CD8-positive, alpha-beta memory T cell (primary cell): ENCODE results near the gene APOA4. TPM values are rescaled to one million over a fixed set of nuclear protein-coding genes. Genes with fewer than 3 reads are reported as not detected.

Experiments used
- CTCF ChIA-PET: fragments of 350-600 bp; sonication (Branson Sonifier 250); formaldehyde crosslinking; loops from one replicate; lab custom pipeline; 2021; ENCODE audit warnings: antibody characterized with exemption; lab: Charles Lee
- POLR2A ChIA-PET: fragments of 350-600 bp; sonication (Branson Sonifier 250); formaldehyde crosslinking; loops from one replicate; lab custom pipeline; 2021; ENCODE audit warnings: antibody characterized with exemption; lab: Charles Lee
- DNase-seq, 5 donors: peaks; one replicate each; pipeline versions ENCODE4 v3.0.0 to v3.0.0-alpha.2; 2020 to 2022; ENCODE audit warnings: mixed read lengths in 1 of 5
- H3K27ac ChIP-seq: one replicate; pipeline ENCODE4 v1.7.0; 2013; ENCODE audit warnings: low read depth, mild to moderate bottlenecking, low read length, moderate library complexity
- H3K27me3 ChIP-seq: 2 replicates; pipeline ENCODE4 v1.7.0; 2013; ENCODE audit warnings: low read length, mild to moderate bottlenecking; ENCODE audit not compliant: insufficient read depth, poor library complexity, severe bottlenecking
- H3K36me3 ChIP-seq: 2 replicates; pipeline ENCODE4 v1.7.0; 2013; ENCODE audit warnings: mild to moderate bottlenecking, low read length, moderate library complexity; ENCODE audit not compliant: insufficient read depth
- H3K4me1 ChIP-seq: 2 replicates; pipeline ENCODE4 v1.7.0; 2013; ENCODE audit warnings: mild to moderate bottlenecking, low read length, moderate library complexity; ENCODE audit not compliant: insufficient read depth
- H3K4me3 ChIP-seq: 2 replicates; pipeline ENCODE4 v1.7.0; 2013; ENCODE audit warnings: mild to moderate bottlenecking, low read length
- H3K9me3 ChIP-seq: 2 replicates; pipeline ENCODE4 v1.7.0; 2013; ENCODE audit warnings: mild to moderate bottlenecking, low read length
- H3K27ac Mint-ChIP-seq, 8 donors: one replicate each; pipeline ENCODE4 v1.8.0; 2020 to 2021; ENCODE audit warnings: mixed read lengths in 8 of 8, mild to moderate bottlenecking in 6 of 8, inconsistent platforms in 3 of 8, moderate library complexity in 3 of 8
- H3K27me3 Mint-ChIP-seq, 2 donors: one replicate each; pipeline ENCODE4 v1.8.0; 2020 to 2021; ENCODE audit warnings: mixed read lengths in 2 of 2, mild to moderate bottlenecking in 1 of 2, moderate library complexity in 1 of 2
- H3K36me3 Mint-ChIP-seq, 3 donors: one replicate each; pipeline ENCODE4 v1.8.0; 2020 to 2021; ENCODE audit warnings: mixed read lengths in 3 of 3, inconsistent platforms in 1 of 3, mild to moderate bottlenecking in 1 of 3
- H3K4me1 Mint-ChIP-seq, 3 donors: one replicate each; pipeline ENCODE4 v1.8.0; 2020 to 2021; ENCODE audit warnings: mixed read lengths in 3 of 3, inconsistent platforms in 1 of 3, mild to moderate bottlenecking in 1 of 3
- H3K4me3 Mint-ChIP-seq, 7 donors: one replicate each; pipeline ENCODE4 v1.8.0; 2020 to 2021; ENCODE audit warnings: mixed read lengths in 7 of 7, mild to moderate bottlenecking in 6 of 7, moderate library complexity in 4 of 7, inconsistent platforms in 2 of 7
- H3K9me3 Mint-ChIP-seq, 5 donors: one replicate each; pipeline ENCODE4 v1.8.0; 2020 to 2022; ENCODE audit warnings: mixed read lengths in 5 of 5, mild to moderate bottlenecking in 3 of 5, moderate library complexity in 2 of 5, inconsistent platforms in 1 of 5
- polyA plus RNA-seq: library from polyadenylated mRNA; unstranded; fragments of 300-500 nt; fragmentation: Illumina TruSeq; gene quantifications from one replicate; pipeline ENCODE4 v1.2.3, GENCODE V29; 2021
- total RNA-seq, 2 experiments: library from RNA; stranded (reverse); gene quantifications; one replicate each; pipeline ENCODE4 v1.2.3, GENCODE V29; 2021

APOA4 gene
- total and polyA plus RNA-seq, 3 experiments from 2014 or later = not detected

GRCh38 chr11:116794851-116795250 lies 28.3 kb downstream of the APOA4 start:
- Mint-ChIP-seq H3K27ac (peak overlapping the region in 1 of 8 donors; percentile 48), H3K4me1 (peaks cover 7 to 9% (median 7%) of the 10 kb centered on the region in 3 donors), H3K36me3 (no peaks in the 10 kb centered on the region), H3K27me3 (peaks cover 1 to 12% of the 10 kb centered on the region in 2 donors), H3K9me3 (no peaks in the 10 kb centered on the region), H3K4me3 (no peak overlapping the region)
- no peaks in the 10 kb centered on the region for H3K36me3 ChIP-seq
- H3K27me3 ChIP-seq = no peaks in the 10 kb centered on the region
- no peak overlapping the region for H3K27ac ChIP-seq
- H3K9me3 ChIP-seq = no peaks in the 10 kb centered on the region
- peaks cover 9% of the 10 kb centered on the region for H3K4me1 ChIP-seq
- no peak for DNase-seq
- ChIA-PET POLR2A (interaction anchor here (2.4 kb wide), 1 partner anchor 41 kb away, joined by 7 read pairs; no protein-coding TSS in a partner anchor), CTCF (interaction anchor here (1.8 kb wide), 1 partner anchor 85 kb away, joined by 4 read pairs; no protein-coding TSS in a partner anchor)
- no peak overlapping the region for H3K4me3 ChIP-seq

- H3K9me3 ChIP-seq = no peaks in the 10 kb centered on the region
- Mint-ChIP-seq H3K27ac (no peak overlapping the region), H3K4me1 (peaks cover 8 to 15% (median 11%) of the 10 kb centered on the region in 3 donors), H3K27me3 (peaks cover 1% of the 10 kb centered on the region in 2 donors), H3K36me3 (no peaks in the 10 kb centered on the region), H3K4me3 (no peak overlapping the region), H3K9me3 (no peaks in the 10 kb centered on the region)
- H3K4me3 ChIP-seq = no peak overlapping the region
- no peaks in the 10 kb centered on the region for H3K27me3 ChIP-seq
- H3K36me3 ChIP-seq = no peaks in the 10 kb centered on the region
- DNase-seq = no peak
- POLR2A ChIA-PET = interaction anchor here (2.4 kb wide), 1 partner anchor 42 kb away, joined by 7 read pairs; no protein-coding TSS in a partner anchor
- no peak overlapping the region for H3K27ac ChIP-seq
- CTCF ChIA-PET = interaction anchor here (1.1 to 8.4 kb wide), 4 partner anchors 41 to 314 kb away, joined by 3 to 99 read pairs (median 6); no protein-coding TSS in a partner anchor
- H3K4me1 ChIP-seq = peaks cover 9% of the 10 kb centered on the region
Observed at GRCh38 chr11:116793772-116794097, 29.4 kb downstream of the APOA4 start.

GRCh38 chr11:116792869-116793771 lies 30.0 kb downstream of the APOA4 start:
- POLR2A ChIA-PET = interaction anchor here (2.4 kb wide), 1 partner anchor 43 kb away, joined by 7 read pairs; no protein-coding TSS in a partner anchor
- Histone ChIP-seq H3K4me3 (no peak overlapping the region), H3K9me3 (no peaks in the 10 kb centered on the region), H3K36me3 (no peaks in the 10 kb centered on the region), H3K4me1 (peaks cover 15% of the 10 kb centered on the region), H3K27ac (no peak overlapping the region), H3K27me3 (no peaks in the 10 kb centered on the region)
- CTCF ChIA-PET = interaction anchor here (1.1 to 8.4 kb wide), 8 partner anchors 40 to 314 kb away, joined by 3 to 101 read pairs (median 6); partner anchors contain the start of genes APOA1 and APOC3
- Mint-ChIP-seq H3K27me3 (peaks cover 0 to 1% of the 10 kb centered on the region in 2 donors), H3K36me3 (no peaks in the 10 kb centered on the region), H3K4me1 (peaks cover 14 to 22% (median 16%) of the 10 kb centered on the region in 3 donors), H3K9me3 (no peaks in the 10 kb centered on the region), H3K4me3 (peak overlapping the region in 1 of 7 donors; percentile 5), H3K27ac (peak overlapping the region in 2 of 8 donors; percentile 4 to 48)
- DNase-seq = no peak

- Mint-ChIP-seq H3K4me3 (no peak overlapping the region), H3K4me1 (peaks cover 16 to 27% (median 20%) of the 10 kb centered on the region in 3 donors), H3K9me3 (no peaks in the 10 kb centered on the region), H3K27ac (peak overlapping the region in 2 of 8 donors; percentile 11 to 50), H3K36me3 (peaks cover 0 to 5% (median 0%) of the 10 kb centered on the region in 3 donors), H3K27me3 (peaks cover 0 to 1% of the 10 kb centered on the region in 2 donors)
- no peaks in the 10 kb centered on the region for H3K27me3 ChIP-seq
- CTCF ChIA-PET = interaction anchor here (1.1 to 8.4 kb wide), 12 partner anchors 7 to 437 kb away, joined by 4 to 101 read pairs (median 8); partner anchors contain the start of genes APOA1, APOC3, BUD13 and SIK3
- no peak for DNase-seq
- H3K36me3 ChIP-seq = no peaks in the 10 kb centered on the region
- H3K27ac ChIP-seq = no peak overlapping the region
- H3K4me3 ChIP-seq = no peak overlapping the region
- H3K9me3 ChIP-seq = no peaks in the 10 kb centered on the region
- POLR2A ChIA-PET = interaction anchor here (2.4 kb wide), 1 partner anchor 43 kb away, joined by 7 read pairs; no protein-coding TSS in a partner anchor
- H3K4me1 ChIP-seq = peaks cover 17% of the 10 kb centered on the region
Observed at GRCh38 chr11:116792144-116792868, 30.8 kb downstream of the APOA4 start.

- CTCF ChIA-PET = interaction anchor here (0.8 to 8.4 kb wide), 22 partner anchors 8 to 438 kb away, joined by 3 to 101 read pairs (median 5); partner anchors contain the start of genes APOA1, APOC3, BUD13 and SIK3
- H3K27me3 ChIP-seq = no peaks in the 10 kb centered on the region
- Mint-ChIP-seq H3K9me3 (no peaks in the 10 kb centered on the region), H3K4me3 (peak within 1 kb of the TSS in 6 of 7 donors; percentile 39 to 76 (median 54)), H3K36me3 (peaks cover 0 to 10% (median 2%) of the 10 kb centered on the region in 3 donors), H3K27me3 (peaks cover 0 to 1% of the 10 kb centered on the region in 2 donors), H3K27ac (peak within 1 kb of the TSS in 6 of 8 donors; percentile 65 to 88 (median 82)), H3K4me1 (peaks cover 21 to 33% (median 25%) of the 10 kb centered on the region in 3 donors)
- no peak within 1 kb of the TSS for H3K4me3 ChIP-seq
- POLR2A ChIA-PET = interaction anchor here (0.6 to 1.8 kb wide), 3 partner anchors 19 to 314 kb away, joined by 3 to 8 read pairs (median 8); partner anchors contain the start of gene BUD13
- DNase-seq = no peak
- H3K36me3 ChIP-seq = no peaks in the 10 kb centered on the region
- no peaks in the 10 kb centered on the region for H3K9me3 ChIP-seq
- peaks cover 22% of the 10 kb centered on the region for H3K4me1 ChIP-seq
- no peak within 1 kb of the TSS for H3K27ac ChIP-seq
Observed at GRCh38 chr11:116791813-116792143, 31.3 kb downstream of the APOA4 start, which contains the start of gene APOA5. Gene APOA5 (minus strand): TSS chr11:116791879. CDS start chr11:116791860, 19 bp downstream.

- ChIA-PET CTCF (interaction anchor here (0.8 to 8.4 kb wide), 27 partner anchors 8 to 438 kb away, joined by 3 to 101 read pairs (median 5); partner anchors contain the start of genes APOA1, APOC3, BUD13 and SIK3), POLR2A (interaction anchor here (0.6 to 1.8 kb wide), 4 partner anchors 18 to 314 kb away, joined by 3 to 8 read pairs (median 6); partner anchors contain the start of gene BUD13)
- peaks cover 27 to 38% (median 31%) of the 10 kb centered on the region in 3 donors for H3K4me1 Mint-ChIP-seq
- Histone ChIP-seq H3K27me3 (no peaks in the 10 kb centered on the region), H3K4me1 (peaks cover 28% of the 10 kb centered on the region), H3K9me3 (no peaks in the 10 kb centered on the region), H3K36me3 (peaks cover 5% of the 10 kb centered on the region), H3K27ac (no peak overlapping the region), H3K4me3 (no peak overlapping the region)
- peaks cover 0 to 1% of the 10 kb centered on the region in 2 donors for H3K27me3 Mint-ChIP-seq
- H3K4me3 Mint-ChIP-seq = peak overlapping the region in 6 of 7 donors; percentile 39 to 76 (median 54)
- peaks cover 0 to 16% (median 3%) of the 10 kb centered on the region in 3 donors for H3K36me3 Mint-ChIP-seq
- no peaks in the 10 kb centered on the region for H3K9me3 Mint-ChIP-seq
- DNase-seq = peak; percentile 71 to 84 (median 74)
- H3K27ac Mint-ChIP-seq = peak overlapping the region in 6 of 8 donors; percentile 65 to 88 (median 82)
Observed at GRCh38 chr11:116791002-116791812, 31.9 kb downstream of the APOA4 start.
